Measurements from ENCODE around the gene THAP8. TPM values are rescaled to one million over a fixed set of nuclear protein-coding genes. Genes with fewer than 3 reads are reported as not detected.

THAP8 gene
- total and polyA plus RNA-seq, 2 of the 13 experiments (the other 11 are each of a cell fraction or from before 2014, with no cell fraction given), result 1.7 to 3.7 TPM

- TF ChIP-seq ZHX2 (IDR thresholded peaks at IDR 0.05; ENCODE audit: low read depth), result no peak
- TF ChIP-seq ZHX2 (CRISPR knock-in tag; IDR thresholded peaks at IDR 0.05; ENCODE audit: borderline replicate concordance), result no peak
- TF ChIP-seq SPEN (CRISPR knock-in tag; IDR thresholded peaks at IDR 0.05; ENCODE audit: low read depth), result peak; percentile 68; the same call in 1 of the 2 replicates
- TF ChIP-seq ZBTB2 (CRISPR knock-in tag; IDR thresholded peaks at IDR 0.05; ENCODE audit: low read depth), result no peak
- peak; percentile 72; the same call in 1 of the 2 replicates for TF ChIP-seq YEATS4 (CRISPR knock-in tag; IDR thresholded peaks at IDR 0.05; ENCODE audit: borderline replicate concordance)
- no peak for TF ChIP-seq ZNF17 (CRISPR knock-in tag; IDR thresholded peaks at IDR 0.05)
- no peak; the same call in 1 of the 2 replicates for TF ChIP-seq RNF2 (conservative IDR thresholded peaks at IDR 0.05; ENCODE audit: low read depth)
- TF ChIP-seq NR0B2 (CRISPR knock-in tag; IDR thresholded peaks at IDR 0.05), result no peak
- TF ChIP-seq ATF5 (CRISPR knock-in tag; IDR thresholded peaks at IDR 0.05; ENCODE audit: low read depth), result 0 out of 2 replicates have a peak, but pooled peaks have one; percentile 71
- 0 out of 2 replicates have a peak, but pooled peaks have one; percentile 43 for TF ChIP-seq ZBTB7A (CRISPR knock-in tag; IDR thresholded peaks at IDR 0.05)
- no peak for TF ChIP-seq ZNF768 (CRISPR knock-in tag; IDR thresholded peaks at IDR 0.05)
- no peak for TF ChIP-seq ZNF235 (CRISPR knock-in tag; IDR thresholded peaks at IDR 0.05; ENCODE audit: borderline replicate concordance)
- no peak for TF ChIP-seq ZNF790 (CRISPR knock-in tag; IDR thresholded peaks at IDR 0.05; ENCODE audit: borderline replicate concordance)
- no peak for TF ChIP-seq THAP8 (CRISPR knock-in tag; IDR thresholded peaks at IDR 0.05; ENCODE audit: borderline replicate concordance)
- TF ChIP-seq ZNF879 (CRISPR knock-in tag; IDR thresholded peaks at IDR 0.05), result no peak; the same call in 1 of the 2 replicates
- no peak for TF ChIP-seq ZNF367 (CRISPR knock-in tag; IDR thresholded peaks at IDR 0.05; ENCODE audit: borderline replicate concordance)
- no peak for TF ChIP-seq KAT2B (IDR thresholded peaks at IDR 0.05; ENCODE audit: borderline replicate concordance, low read depth, low read length)
- no peak; the same call in none of the 2 replicates for TF ChIP-seq PHF20 (CRISPR knock-in tag; IDR thresholded peaks at IDR 0.05)
- TF ChIP-seq POLR2G (IDR thresholded peaks at IDR 0.05; ENCODE audit: low read depth, low read length), result peak; percentile 85
- no peak for TF ChIP-seq SOX6 (IDR thresholded peaks at IDR 0.05)
- peak; percentile 36; the same call in 1 of the 2 replicates for TF ChIP-seq SOX6 (CRISPR knock-in tag; IDR thresholded peaks at IDR 0.05)
Measured at GRCh38 chr19:36008336-36008978, 45.6 kb downstream of the THAP8 start, which contains the start of gene SYNE4 (continued).
